GM21515 (cell line): ENCODE measurements around the gene SLC12A9.
A peak's percentile ranks its signal among the peaks of the same experiment; 100 is the strongest.
"Not testable (repeated sequence)": the region's sequence is repeated elsewhere in the genome, so short reads cannot be mapped to it uniquely, and the experiment has no call there.

Experiments used
- ATAC-seq: cut with Tn5 transposase; IDR thresholded peaks from one replicate; pipeline ENCODE4 v1.9.1; 2021; ENCODE audit not compliant: unreplicated experiment

SLC12A9 gene

GRCh38 chr7:100852048-100852872, at the start of gene SLC12A9:
TSS of gene SLC12A9 (plus strand) at chr7:100852713. CDS start at chr7:100854198, 1,485 bp downstream.
- peak; percentile 89 for ATAC-seq

GRCh38 chr7:100802951-100803350, 49.6 kb upstream of the SLC12A9 start:
- ATAC-seq, result no peak

GRCh38 chr7:100803398-100804161, 48.9 kb upstream of the SLC12A9 start:
- peak; percentile 95 for ATAC-seq

- ATAC-seq, result no peak
Observed at GRCh38 chr7:100804681-100805431, 47.7 kb upstream of the SLC12A9 start.

- ATAC-seq, result no peak
Observed at GRCh38 chr7:100806276-100806675, 46.2 kb upstream of the SLC12A9 start.

- not testable (repeated sequence) for ATAC-seq
Observed at GRCh38 chr7:100806883-100807282, 45.6 kb upstream of the SLC12A9 start.

- ATAC-seq, result no peak
Observed at GRCh38 chr7:100808354-100808875, 44.1 kb upstream of the SLC12A9 start.

GRCh38 chr7:100811480-100811879, 41.0 kb upstream of the SLC12A9 start:
- ATAC-seq, result no peak

- ATAC-seq, result no peak
Observed at GRCh38 chr7:100812729-100813128, 39.8 kb upstream of the SLC12A9 start.

GRCh38 chr7:100816515-100816914, 36.0 kb upstream of the SLC12A9 start:
- ATAC-seq, result not testable (repeated sequence)

GRCh38 chr7:100817097-100817496, 35.4 kb upstream of the SLC12A9 start:
- no peak for ATAC-seq

- ATAC-seq, result no peak
Observed at GRCh38 chr7:100818366-100818765, 34.1 kb upstream of the SLC12A9 start.

GRCh38 chr7:100818825-100819224, 33.7 kb upstream of the SLC12A9 start:
- no peak for ATAC-seq

- ATAC-seq, result no peak
Observed at GRCh38 chr7:100819586-100819985, 32.9 kb upstream of the SLC12A9 start.

- no peak for ATAC-seq
Observed at GRCh38 chr7:100822236-100823139, 30.0 kb upstream of the SLC12A9 start.

GRCh38 chr7:100823140-100823525, 29.4 kb upstream of the SLC12A9 start:
- no peak for ATAC-seq

- ATAC-seq, result no peak
Observed at GRCh38 chr7:100823534-100823933, 29.0 kb upstream of the SLC12A9 start.

GRCh38 chr7:100824499-100825214, 27.9 kb upstream of the SLC12A9 start:
- ATAC-seq, result no peak

- no peak for ATAC-seq
Observed at GRCh38 chr7:100825215-100825671, 27.3 kb upstream of the SLC12A9 start.
